ENCODE results near the gene FAM217B.

FAM217B gene

GRCh38 chr20:59912609-59913008 is 27.6 kb upstream of the FAM217B start:
- TF ChIP-seq, protein P1, sequence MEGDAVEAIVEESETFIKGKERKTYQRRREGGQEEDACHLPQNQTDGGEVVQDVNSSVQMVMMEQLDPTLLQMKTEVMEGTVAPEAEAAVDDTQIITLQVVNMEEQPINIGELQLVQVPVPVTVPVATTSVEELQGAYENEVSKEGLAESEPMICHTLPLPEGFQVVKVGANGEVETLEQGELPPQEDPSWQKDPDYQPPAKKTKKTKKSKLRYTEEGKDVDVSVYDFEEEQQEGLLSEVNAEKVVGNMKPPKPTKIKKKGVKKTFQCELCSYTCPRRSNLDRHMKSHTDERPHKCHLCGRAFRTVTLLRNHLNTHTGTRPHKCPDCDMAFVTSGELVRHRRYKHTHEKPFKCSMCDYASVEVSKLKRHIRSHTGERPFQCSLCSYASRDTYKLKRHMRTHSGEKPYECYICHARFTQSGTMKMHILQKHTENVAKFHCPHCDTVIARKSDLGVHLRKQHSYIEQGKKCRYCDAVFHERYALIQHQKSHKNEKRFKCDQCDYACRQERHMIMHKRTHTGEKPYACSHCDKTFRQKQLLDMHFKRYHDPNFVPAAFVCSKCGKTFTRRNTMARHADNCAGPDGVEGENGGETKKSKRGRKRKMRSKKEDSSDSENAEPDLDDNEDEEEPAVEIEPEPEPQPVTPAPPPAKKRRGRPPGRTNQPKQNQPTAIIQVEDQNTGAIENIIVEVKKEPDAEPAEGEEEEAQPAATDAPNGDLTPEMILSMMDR (IDR thresholded peaks at IDR 0.05; ENCODE audit: extremely low read depth, missing control alignments): no peak
- DNase-seq (ENCODE audit: low spot score): no peak

DNA sequence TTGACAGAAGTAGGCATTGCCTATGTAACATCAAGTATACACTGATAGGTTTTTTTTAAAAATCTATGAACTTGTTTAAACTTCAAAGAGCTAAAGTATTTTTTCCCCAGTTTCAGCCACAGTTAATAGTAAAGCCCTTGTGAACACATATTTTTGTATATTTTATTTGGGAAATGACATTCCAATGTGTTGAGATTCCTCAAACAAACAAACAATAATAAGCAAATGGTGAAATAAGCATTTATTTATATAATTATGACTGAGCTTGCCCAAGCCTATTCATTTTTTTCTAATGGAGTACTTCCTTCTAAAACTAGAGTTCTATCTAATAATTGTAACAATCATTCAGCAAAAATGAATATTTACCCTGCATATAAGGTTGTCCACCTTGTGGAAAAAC is 19.2 kb upstream of the FAM217B start:
- no peak for DNase-seq (ENCODE audit: low spot score)
- TF ChIP-seq, protein P1 (IDR thresholded peaks at IDR 0.05; ENCODE audit: extremely low read depth, missing control alignments): no peak

DNA sequence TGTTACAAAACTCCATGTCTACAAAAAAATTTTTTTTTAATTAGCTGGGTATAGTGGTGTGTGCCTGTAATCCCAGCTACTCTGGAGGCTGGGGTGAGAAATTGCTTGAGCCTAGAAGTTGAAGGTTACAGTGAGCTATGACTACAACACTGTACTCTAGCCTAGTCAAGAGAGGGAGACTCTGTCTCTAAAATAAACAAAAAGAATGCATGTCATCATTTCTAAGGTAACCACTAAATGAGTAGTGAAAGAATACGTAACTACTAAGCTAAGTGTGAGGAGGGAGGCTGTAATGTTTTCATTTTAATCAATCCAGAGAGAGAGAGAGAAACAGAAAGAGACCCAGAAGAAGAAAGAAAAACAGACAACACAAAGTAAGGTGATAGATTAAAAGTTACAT is 16.7 kb upstream of the FAM217B start:
- TF ChIP-seq, protein P1 (IDR thresholded peaks at IDR 0.05; ENCODE audit: extremely low read depth, missing control alignments): no peak
- DNase-seq (ENCODE audit: low spot score): no peak

DNA sequence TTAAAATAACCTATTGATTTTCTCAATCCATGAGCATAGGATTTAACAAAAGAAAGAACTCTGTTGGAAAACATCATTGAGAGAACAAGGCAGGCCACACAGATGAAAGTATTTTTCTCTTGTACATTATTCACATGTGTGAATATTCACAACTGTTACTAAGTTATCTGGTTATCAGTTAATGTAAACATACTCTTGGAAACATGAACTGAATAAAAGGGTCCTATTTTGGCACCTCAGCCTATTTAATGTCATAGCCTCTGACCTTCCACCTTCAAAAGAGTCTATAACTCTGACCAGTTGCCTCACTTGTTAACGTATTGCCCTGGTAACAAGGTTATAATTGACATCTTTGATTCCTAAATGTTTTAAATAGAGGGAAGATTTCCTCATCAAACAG is 14.8 kb upstream of the FAM217B start:
- TF ChIP-seq, protein P1 (IDR thresholded peaks at IDR 0.05; ENCODE audit: extremely low read depth, missing control alignments): no peak
- DNase-seq (ENCODE audit: low spot score): no peak

DNA sequence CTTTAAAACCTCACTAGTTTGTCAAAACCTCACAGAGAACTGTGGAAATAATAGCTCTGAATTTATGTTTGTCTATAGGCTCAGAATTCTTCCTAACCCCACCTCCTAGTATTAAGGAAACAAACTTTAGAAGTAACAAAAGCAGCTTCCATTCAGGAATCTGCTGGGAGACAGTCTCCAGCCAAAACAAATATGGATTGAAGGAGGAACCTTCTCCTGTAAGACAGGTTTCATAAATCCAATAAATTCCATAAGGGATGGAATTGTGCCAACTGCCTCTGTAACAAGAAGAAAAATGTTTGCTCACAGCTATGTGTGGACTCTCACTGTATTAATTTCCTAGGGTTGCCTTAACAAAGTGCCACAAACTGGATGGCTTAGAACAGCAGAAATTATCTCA is 14.3 kb upstream of the FAM217B start:
- TF ChIP-seq, protein P1 (IDR thresholded peaks at IDR 0.05; ENCODE audit: extremely low read depth, missing control alignments): no peak
- DNase-seq (ENCODE audit: low spot score): no peak

DNA sequence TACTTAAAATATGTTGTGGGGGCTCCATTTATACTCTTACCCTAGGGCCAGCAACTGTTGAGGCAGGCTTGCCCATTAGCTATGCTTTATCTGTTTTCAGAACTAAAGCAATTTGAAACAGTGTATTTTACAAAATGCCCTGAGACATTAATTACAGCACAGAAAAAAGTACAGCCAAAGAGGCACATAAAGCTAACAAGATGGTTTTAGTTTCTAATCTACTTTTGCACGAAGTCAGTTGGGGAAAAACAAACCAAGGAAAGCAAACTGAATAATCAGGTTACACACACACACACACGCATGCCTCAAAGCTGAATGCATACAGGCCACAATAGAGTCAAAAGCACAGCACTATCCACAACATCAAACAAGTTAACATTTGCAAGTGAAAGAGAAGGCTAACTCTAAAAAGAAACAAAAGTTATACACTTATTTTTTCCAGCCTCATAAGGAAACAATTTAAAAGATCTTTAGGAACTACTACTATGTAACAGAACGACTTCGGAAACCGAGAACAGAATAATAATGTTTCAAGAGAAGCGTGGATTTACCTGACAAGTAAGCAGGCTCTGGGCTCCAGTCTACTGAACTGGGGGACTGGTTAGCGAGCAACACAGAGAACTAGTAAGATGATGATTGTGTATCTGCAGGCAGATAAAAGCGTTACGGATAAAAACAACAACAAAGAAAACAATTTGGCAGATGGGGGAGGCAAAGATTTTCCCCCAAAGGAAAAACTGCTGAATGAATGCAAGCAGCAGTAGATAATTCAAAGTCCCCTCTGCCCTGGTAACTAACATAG is 8.5 kb upstream of the FAM217B start:
- DNase-seq (ENCODE audit: low spot score): no peak
- TF ChIP-seq, protein P1 (IDR thresholded peaks at IDR 0.05; ENCODE audit: extremely low read depth, missing control alignments): no peak

DNA sequence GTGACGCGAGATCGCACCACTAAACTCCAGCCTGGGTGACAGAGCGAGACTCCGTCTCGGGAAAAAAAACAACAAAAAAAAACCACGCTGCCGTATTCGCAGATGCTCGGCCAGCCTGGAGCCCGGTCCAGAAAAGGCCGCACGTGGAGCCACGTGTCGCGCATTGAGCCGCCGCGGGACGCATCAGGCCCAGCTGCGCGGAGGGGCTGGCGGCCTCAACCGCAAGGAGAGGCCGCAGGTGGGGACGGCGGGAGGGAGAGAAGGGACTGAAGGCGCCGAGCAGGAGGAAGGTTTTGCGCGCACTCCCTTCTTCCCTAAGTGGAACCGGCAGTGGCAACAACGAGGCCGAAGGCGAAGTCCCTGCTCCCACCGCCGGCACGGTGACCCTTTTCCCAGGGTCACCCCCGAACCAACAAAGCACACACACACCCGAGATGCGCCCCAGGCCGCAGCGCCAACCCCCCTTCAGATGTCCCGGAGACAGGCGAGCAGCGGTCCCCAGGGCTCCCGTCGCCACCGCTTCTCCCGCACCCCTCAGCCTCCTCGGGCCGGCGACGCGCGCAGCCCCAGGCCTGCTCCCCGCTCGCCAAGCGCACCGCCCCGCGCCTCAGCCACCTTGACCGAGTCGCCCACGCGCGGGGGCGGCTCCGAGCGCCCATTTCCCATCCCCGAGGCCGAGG is 7.4 kb upstream of the FAM217B start:
- TF ChIP-seq, protein P1 (IDR thresholded peaks at IDR 0.05; ENCODE audit: extremely low read depth, missing control alignments): no peak
- DNase-seq (ENCODE audit: low spot score): no peak
